HG02938 (cell line): Measurements from ENCODE around the gene IFI6.

ENCODE experiments used
- ATAC-seq: cut with Tn5 transposase; IDR thresholded peaks from one replicate; pipeline ENCODE4 v1.9.1; 2021; ENCODE audit warnings: mild to moderate bottlenecking, moderate library complexity; ENCODE audit not compliant: unreplicated experiment

The IFI6 gene

GRCh38 chr1:27676410-27676809 is 4.4 kb upstream of the IFI6 start:
- ATAC-seq: no peak

GRCh38 chr1:27672750-27673112 is 739 bp upstream of the IFI6 start:
- no peak for ATAC-seq

DNA sequence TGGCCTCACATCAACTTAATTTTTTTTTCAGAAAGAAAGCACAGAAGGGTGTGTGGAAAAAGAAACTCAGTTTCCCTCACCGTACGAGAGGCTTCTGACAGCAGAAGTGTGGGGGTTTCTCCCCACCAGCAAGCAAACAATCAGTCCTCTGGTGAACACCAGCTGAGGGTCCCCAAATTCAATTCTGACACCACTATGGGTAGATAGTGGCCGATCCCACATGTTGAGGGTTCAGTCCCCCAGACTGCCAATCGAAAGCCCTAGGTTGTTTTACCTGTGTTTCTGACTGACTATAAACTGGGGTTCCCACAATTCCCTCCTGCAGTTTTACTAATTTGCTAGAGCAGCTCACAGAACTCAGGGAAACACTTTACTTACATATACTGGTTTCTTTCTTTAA is 2.1 kb downstream of the IFI6 start:
- no peak for ATAC-seq

GRCh38 chr1:27668808-27669723 is 2.9 kb downstream of the IFI6 start:
- ATAC-seq: no peak

GRCh38 chr1:27668121-27668807 is 3.7 kb downstream of the IFI6 start:
- ATAC-seq: no peak

DNA sequence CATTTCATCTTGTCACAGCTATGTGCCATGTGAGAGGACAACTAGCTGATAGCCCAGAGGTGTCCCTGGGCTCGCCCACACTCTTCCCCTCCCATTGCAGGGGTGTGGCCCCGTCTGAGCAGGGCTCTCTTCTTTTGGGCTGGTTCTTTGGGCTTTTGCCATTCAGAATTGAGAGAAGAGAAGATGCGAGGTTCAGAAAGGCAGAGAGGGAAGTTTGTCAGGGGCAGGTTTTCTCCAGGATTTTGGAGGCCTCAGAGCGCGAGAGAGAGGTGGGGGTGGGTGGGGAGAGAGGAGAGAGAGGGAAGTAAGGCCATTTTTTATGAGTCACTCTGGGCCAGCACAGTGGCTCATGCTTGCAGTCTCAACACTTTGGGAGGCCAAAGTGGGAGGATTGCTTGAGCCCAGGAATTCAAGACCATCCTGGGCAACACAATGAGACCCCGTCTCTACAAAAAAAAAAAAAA is 5.2 kb downstream of the IFI6 start:
- ATAC-seq: no peak

DNA sequence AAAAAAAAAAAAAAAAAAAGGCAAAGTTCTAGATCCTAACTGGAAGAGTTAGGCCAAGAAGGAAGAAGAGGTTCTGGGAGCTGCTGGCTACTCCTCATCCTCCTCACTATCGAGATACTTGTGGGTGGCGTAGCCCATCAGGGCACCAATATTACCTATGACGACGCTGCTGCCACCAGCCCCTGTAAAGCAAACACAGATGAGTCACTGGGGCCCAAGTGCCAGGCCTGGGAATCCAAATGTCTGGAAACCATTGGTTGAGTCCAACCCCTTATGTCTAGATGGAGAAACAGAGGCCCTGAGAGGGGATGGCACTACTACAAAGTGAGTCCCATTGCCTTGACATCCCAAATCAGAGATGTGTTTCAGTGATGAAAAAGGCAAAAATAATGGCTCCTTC is 5.7 kb downstream of the IFI6 start:
- ATAC-seq: no peak

DNA sequence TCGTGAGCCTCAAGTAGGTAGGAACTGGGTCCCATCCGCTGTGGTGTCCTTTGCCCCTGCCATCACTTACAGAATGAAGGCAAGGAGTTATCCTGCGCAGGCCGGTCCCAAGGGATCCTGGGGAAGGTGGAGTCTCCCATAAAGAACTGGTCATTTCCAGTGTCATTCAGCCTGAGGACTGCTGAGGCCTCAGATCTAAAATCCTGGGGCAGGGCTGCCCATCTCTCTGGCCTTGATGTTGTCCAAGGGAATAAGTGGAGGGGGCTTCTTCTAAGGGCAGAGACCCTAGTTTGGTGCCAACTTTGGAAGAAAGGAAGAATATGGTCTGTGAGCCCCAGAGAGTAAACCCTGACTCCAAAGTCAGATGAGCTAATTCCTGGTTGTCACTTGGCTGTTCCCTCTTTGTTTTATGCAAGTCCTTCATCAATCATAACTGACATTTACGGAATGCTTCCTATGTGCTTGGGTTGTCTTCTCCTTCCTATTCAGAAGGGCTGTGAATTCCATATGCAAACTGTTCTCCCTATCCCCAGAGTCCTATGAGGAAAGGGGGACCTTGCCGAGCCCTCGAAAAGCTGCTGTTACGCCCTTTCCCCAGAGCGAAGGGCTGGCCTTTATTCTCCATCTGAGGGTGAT is 6.9 kb downstream of the IFI6 start:
- no peak for ATAC-seq

GRCh38 chr1:27664291-27664690 is 7.7 kb downstream of the IFI6 start:
- ATAC-seq: no peak

DNA sequence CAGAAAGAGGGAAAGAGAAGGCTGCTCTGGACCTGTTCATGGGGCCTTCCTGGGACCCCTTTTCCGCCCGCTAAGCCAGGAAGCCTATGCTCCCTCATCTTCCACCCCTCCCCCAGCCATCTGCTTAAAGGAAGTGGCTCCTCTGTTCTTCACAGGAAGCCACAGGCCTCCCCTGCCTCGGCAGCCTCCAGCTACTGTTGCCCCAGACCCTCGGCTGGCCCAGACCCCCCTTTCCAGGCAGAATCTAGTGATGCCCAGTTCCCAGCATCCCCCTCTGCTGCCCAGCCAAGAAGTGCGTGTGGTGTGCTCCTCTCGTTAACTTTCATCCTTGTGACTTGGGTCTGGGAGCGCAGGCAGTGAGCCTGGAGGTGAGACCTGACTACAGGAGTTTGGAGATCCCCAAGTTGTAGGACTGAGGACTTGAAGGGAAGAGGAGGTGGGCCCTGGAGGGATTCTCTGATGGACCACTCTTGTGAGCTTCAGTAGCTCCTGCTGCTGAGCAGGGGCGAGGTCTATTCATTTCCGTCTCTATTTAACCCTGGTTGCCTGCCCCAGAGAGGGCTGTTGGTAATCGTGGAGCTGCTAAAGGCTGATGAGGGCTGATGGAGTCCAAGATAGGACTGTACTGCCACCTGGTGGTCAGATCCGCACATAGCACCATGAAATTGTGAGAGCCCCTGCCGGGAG is 9.1 kb downstream of the IFI6 start:
- peak; percentile 40 for ATAC-seq

DNA sequence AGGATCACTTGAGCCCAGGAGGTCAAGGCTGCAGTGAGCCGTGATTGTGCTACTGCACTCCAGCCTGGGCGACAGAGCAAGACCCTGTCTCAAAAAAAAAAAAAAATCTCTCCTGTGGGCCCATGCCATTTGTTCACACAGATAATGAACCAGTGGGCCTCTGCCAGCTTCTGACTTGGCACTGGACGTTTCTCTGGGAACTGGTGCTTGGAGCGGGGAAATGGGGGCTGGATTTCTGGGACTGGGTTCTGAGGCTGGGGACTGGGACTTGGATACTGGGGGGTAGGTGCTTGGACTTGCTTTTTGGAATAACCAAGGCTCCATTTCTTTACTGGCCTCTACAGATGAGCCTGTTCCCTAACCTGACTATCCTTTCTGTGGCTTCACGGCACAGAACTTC is 9.7 kb downstream of the IFI6 start:
- no peak for ATAC-seq

GRCh38 chr1:27661412-27662075 is 10.4 kb downstream of the IFI6 start:
- no peak for ATAC-seq

GRCh38 chr1:27660300-27660835 is 11.6 kb downstream of the IFI6 start:
- ATAC-seq: no peak

DNA sequence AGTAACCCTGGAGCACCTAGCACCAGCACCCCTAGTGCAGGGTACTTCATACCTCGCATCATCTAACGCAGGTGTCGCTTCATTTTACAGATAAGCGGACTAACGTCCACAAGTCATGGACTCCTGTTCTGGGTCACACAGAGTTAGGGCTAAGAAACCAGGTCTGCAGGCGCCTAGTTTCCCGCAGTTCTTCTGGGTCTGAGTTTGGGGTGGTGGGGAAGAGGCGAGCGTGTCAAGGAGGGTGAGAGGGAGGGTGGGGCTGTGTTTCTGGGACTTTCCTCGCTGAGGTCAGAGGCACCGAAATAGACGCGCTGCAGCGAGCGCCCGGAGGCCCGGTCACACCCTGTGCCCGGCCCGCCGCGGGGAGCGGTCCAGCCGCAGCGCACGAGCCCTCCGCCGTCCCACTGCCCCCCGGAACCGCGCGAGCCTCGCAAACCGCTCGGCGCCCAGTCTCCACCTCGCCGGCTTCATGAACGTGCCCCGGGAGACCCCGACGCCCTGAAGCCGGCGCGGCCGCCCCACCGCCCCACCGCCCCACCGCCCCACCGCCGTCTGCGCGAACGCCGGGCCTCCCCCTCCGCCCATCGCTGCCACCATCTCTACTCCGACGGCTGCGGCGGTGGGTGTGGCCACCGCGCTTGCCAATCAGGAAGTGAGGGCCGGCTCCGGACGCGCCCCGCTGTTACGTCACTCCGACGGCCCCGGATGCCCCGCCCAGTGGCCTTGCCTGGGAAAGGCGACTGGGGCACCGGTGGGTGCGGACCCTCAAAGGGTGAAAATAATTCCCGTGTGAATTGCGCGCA is 12.3 kb downstream of the IFI6 start:
- peak; percentile 59 for ATAC-seq

- ATAC-seq: peak; percentile 13
Observed at GRCh38 chr1:27658951-27659496, 13.0 kb downstream of the IFI6 start.

DNA sequence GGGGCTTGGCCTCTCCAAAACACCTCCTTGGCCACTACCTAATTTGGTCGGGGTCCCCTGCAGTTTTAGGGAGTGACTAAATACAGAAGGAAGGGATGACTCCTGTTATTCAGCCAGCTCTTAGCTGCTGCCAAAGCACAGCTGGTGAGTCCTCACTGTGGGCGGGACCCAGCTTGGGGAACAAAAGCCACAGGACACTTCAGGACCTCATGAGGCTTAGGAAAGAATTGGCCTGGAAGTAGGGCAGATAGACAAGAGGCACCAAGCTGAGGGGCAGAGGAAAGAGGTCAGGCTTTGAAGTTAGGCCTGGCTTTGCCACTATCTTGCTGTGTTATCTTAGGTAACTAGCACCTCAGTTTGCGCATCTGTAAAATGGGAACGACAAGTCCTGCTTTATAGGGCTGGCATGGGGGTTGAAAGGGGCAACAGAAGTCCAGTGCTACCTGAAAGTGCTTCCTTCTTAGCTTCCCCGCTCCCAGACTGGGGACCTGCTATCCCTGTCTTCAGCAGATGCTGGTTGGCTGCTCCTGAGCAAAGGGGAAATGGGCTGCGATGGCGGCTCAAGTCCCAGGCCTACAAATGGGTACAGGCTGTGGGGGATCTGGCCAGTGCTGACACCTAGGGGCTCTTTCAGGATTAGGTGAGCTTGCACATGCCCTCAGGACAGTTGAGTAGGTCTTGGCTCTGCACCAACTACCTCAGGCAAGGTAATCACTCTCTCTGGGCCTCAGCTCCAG is 15.7 kb downstream of the IFI6 start:
- no peak for ATAC-seq

- no peak for ATAC-seq
Observed at GRCh38 chr1:27655151-27655937, 16.6 kb downstream of the IFI6 start.
